Muscle of arm (tissue), 14 donors: ENCODE measurements around the gene DMP1. TPM values are rescaled to one million over a fixed set of nuclear protein-coding genes. Genes with fewer than 3 reads are reported as not detected.

Experiments used
- DNase-seq: peaks from one replicate; pipeline ENCODE4 v3.0.0-alpha.2; 2013
- long read RNA-seq, 11 donors: transcript quantifications; one replicate each; lab custom pipeline, GENCODE V29; 2026
- polyA plus RNA-seq, 12 donors: library from polyadenylated mRNA; unstranded; fragments of 120-200 nt; gene quantifications; one replicate each; pipeline ENCODE4 v1.2.1, GENCODE V29; 2013; ENCODE audit not compliant: insufficient read length in 12 of 12

The DMP1 gene, protein sequence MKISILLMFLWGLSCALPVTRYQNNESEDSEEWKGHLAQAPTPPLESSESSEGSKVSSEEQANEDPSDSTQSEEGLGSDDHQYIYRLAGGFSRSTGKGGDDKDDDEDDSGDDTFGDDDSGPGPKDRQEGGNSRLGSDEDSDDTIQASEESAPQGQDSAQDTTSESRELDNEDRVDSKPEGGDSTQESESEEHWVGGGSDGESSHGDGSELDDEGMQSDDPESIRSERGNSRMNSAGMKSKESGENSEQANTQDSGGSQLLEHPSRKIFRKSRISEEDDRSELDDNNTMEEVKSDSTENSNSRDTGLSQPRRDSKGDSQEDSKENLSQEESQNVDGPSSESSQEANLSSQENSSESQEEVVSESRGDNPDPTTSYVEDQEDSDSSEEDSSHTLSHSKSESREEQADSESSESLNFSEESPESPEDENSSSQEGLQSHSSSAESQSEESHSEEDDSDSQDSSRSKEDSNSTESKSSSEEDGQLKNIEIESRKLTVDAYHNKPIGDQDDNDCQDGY
- polyA plus RNA-seq: under 1 TPM in 2 of 12 donors, not detected in 10; 0.07 to 0.13 TPM
- long read RNA-seq, donor 1: 0 reads
- long read RNA-seq, donor 2: 0 reads
- long read RNA-seq, donor 3: 0 reads
- long read RNA-seq, donor 4: 0 reads
- long read RNA-seq, donor 5: 0 reads
- long read RNA-seq, donor 6: 0 reads
- long read RNA-seq, donor 7: 0 reads
- long read RNA-seq, donor 8: 0 reads
- long read RNA-seq, donor 9: 0 reads
- long read RNA-seq, donor 10: 0 reads
- long read RNA-seq, donor 11: 0 reads

DNA sequence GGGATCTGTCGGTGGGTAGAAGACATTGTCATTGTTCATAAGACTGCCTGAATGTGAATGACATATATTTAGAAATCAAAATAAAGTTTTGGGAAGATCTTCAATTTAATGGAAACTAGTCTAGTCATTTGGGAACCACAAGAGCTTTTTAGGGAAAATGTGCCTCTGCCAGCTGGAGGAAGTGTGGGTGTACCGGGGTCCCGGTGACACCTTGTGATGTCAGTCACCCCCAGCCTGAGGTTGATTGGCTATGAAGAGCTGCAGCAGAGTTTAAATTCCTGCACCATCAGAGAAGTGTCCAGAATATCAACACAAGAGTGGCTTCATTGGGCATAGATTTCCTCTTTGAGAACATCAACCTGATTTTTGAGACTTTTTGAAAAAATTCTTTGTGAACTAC lies at the start of gene DMP1:
DMP1 (plus strand) TSS at position 301 of the 400 bp plus-strand sequence. CDS start 6,213 bp downstream, outside the sequence.
- DNase-seq: no peak

DNA sequence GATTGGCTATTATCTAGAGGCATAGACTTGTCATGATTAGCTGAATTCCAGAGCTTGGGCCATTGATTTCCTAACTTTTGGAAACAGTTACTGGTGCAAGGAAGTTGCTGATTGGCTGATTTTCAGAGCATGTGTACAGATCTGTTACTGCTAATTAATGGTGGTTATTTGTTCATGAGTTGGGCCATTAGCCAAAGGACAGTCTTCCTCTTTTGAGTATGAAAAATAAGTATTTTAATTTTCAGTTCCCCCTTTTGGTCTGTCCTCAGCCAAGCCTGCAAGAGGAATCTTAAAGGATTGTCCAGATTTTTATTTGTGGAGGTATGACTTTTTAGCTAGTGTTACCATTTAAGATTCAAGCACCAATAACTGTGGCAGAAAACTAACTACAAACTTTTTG lies 48.7 kb upstream of the DMP1 start:
- no peak for DNase-seq

DNA sequence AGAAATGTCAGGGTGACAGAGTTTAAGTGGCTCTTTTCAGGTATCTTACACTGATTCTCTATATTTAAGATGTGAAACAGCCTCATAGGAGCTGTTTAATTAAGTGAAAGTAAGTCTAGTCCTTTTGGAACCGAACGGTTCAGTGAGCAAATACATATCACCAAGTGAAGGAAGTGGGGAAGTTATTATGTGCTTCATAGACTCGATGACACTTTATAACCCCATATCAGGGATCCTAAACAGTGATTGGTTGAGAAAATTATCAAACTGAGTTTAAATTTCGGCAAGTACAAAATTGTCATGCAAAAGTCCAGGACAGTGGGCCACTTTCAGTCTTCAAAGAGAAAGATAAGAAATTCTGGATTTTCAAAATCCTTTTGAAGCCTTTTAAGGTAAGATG lies 41.9 kb upstream of the DMP1 start, which contains the start of gene DSPP:
DSPP (plus strand) TSS at position 301 of the 400 bp plus-strand sequence. CDS start 2,380 bp downstream, outside the sequence.
- no peak for DNase-seq

DNA sequence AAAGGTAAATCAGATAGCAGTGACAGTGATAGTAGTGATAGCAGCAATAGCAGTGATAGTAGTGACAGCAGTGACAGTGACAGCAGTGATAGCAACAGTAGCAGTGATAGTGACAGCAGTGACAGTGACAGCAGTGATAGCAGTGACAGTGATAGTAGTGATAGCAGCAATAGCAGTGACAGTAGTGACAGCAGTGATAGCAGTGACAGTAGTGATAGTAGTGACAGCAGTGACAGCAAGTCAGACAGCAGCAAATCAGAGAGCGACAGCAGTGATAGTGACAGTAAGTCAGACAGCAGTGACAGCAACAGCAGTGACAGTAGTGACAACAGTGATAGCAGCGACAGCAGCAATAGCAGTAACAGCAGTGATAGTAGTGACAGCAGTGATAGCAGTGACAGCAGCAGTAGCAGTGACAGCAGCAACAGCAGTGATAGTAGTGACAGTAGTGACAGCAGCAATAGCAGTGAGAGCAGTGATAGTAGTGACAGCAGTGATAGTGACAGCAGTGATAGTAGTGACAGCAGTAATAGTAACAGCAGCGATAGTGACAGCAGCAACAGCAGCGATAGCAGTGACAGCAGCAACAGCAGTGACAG lies 35.7 kb upstream of the DMP1 start:
- DNase-seq: no peak

DNA sequence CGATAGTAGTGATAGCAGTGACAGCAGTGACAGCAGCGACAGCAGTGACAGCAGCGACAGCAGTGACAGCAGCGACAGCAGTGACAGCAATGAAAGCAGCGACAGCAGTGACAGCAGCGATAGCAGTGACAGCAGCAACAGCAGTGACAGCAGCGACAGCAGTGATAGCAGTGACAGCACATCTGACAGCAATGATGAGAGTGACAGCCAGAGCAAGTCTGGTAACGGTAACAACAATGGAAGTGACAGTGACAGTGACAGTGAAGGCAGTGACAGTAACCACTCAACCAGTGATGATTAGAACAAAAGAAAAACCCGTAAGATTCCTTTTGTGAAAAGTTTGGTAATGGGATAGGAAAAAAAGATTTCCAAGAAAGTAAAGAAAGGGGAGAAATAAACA lies 33.8 kb upstream of the DMP1 start:
- no peak for DNase-seq

DNA sequence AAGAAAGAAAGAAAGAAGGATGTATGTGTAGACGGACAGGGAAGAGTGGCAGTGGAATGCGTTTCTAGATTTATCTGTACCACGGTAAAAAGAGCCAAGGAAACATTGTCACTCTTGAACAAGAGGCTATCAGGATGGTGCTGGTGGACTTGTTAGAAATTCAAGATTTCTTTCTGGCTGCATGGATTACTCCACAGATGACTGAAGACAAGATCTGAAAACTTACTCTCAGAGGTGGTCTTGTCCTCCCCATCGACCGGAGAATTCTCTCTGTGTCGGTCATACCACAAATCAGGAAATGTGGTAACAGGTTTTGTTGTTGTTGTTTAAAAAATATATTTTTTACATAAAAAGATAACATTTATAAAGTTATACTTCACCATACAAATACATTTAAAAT lies 30.0 kb upstream of the DMP1 start:
- DNase-seq: no peak

DNA sequence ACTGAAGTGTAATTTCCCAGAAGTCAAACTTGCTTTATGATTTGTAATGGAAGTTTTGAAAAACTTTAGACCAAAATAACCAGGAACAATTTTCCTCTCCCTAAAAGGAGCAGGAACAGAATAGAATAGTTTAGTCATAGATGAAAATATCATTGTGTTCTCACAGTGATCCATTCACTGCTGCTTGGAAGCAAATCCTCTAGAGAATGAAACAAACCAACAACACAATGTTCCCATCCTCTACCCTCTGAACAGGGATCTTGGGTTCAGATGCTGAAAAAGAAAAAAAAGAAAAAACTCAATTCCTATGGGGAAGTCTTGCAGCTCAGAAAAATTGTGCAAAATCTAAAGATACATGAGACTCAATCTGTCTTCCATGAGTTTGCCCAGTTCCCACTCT lies 29.6 kb upstream of the DMP1 start:
- no peak for DNase-seq

DNA sequence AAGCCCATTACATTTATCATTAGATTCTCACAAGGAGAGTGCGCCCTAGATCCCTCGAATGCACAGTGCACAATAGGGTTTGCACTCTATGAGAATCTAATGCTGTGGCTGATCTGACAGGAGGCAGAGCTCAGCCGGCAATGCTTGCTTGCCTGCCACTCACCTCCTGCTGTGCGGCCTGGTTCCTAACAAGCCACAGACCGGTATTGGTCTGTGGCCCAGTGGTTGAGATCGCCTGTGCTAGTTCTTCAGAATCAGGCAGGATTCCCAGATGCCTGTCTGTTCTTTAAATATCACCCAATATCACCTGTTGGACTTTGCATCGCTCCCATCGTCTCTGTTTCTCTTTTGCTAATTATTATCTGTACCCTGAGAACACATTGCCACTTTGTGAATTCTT lies 27.8 kb upstream of the DMP1 start:
- no peak for DNase-seq

DNA sequence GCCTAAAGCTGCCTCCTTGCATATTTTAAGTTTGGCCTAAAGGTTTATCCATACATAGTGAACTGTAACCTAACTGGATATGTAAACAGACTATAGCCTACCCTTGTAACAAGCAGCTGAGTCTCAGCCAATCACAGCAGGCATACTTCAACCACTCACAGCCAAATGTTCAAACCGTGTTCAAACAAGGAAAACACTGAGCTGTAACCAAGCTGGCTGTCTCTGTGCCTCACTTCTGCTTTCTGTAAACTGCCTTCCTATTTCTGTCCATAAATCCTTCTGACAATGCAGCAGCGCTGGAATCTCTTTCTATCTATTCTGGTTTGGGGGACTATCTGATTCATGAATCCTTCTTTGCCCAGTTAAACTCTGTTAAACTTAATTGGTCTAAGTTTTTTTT lies 25.4 kb upstream of the DMP1 start:
- DNase-seq: no peak

DNA sequence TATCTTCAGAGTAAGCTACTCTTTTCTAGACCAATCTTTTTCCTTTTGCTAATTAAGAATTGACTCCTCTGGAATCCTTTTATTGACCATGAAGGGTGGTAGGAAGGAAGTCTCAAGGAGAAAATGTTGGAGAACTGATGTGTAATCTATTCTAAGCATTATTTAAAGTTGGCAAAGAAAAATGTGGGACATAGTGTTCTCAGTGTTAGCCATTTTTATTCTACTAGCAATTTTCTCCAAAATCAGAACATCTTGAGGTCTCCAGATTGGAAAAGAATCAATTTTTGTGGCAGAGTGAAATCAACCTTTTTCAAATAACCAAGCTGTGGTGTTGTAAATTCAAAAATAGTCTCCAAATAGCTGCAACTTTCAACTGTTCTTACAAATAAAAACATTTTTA lies 18.4 kb upstream of the DMP1 start:
- DNase-seq: no peak

DNA sequence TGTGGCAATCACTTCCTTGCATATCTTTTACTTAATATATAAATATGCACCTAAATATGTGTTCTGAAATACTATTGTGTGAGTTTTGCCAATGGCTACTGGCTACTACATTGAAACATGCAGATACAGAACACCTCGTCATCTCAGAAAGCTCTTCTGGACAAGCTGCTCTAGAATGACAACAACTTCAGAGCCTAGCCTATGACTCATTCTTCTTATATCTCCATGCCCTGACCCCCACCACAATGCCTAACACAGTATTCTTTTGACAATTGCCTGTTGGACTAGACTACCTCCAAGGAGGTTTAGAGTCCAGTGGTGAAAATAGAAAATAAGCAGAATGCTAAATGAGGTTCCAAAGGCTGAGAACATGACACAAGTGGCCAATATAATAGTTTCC lies 17.6 kb upstream of the DMP1 start:
- DNase-seq: no peak

DNA sequence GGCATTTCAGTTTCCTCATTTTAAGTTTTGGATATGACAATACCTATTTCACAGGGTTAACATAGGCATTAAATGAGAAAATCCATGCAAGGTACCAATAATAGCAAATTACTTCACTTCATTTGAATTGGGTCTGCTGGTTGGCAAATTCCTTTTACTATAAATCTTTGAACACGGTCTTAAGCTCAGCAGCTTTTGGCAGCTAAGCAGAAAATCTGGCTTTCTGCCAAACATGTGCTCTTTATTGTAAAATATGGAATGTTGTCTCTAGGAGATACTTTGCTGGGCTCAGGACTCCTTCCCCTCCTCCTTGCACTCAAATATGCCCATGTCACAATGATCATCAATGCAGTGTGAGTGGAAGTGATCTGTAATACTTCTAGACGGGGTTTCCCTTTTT lies 16.8 kb upstream of the DMP1 start:
- DNase-seq: peak; percentile 70

DNA sequence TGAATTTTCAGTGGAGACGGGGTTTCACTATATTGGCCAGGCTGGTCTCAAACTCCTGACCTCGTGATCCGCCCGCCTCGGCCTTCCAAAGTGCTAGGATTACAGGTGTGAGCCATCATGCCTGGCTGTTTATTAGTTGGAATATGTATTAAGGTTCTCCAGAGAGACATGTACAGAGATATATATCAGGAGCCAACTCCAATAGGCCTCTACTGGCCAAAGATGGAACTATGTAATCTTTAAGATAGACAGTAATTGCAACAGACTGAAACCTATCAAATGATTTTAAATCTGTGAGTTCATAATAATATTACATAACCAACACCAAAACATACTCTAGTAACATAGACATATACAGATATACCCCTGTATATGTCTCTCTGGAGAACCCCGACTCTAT lies 5.8 kb upstream of the DMP1 start:
- no peak for DNase-seq

DNA sequence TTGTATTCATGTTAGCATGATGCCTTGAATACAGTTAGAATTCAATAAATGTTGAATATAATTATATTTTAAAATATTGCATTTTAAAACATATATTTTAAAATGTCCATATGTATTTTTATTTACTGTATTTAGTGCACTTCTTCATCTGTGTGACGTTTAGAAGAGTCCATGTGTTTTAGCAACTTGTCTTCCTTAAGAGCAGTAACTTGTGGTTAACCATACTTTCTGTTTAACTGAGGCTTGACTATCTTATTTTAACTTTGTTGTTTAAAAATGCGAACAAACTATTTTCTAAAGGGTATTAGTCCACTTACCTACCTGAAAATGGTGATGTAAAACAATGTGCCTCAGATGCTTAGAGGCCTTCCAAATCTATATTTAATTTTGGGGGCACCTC lies 858 bp downstream of the DMP1 start:
- DNase-seq: no peak

DNA sequence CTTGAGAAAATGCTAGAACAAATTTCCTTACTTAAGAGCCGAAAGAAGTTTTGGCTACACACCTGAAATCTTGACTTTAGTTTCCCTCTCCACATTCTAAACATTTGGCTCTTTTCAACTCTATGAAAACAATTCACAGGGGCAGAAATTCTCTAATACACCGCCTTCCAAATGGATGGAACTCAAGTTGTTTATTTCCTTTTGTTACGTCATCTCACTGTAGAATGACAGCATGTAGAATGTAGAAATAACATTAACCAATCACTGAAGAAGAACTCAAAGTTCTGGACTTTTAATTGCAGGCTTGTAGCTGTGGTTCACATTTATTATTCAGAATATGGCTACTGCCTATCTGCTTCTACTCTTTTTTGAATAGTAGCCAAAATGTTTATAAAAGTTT lies 1.9 kb downstream of the DMP1 start:
- no peak for DNase-seq

DNA sequence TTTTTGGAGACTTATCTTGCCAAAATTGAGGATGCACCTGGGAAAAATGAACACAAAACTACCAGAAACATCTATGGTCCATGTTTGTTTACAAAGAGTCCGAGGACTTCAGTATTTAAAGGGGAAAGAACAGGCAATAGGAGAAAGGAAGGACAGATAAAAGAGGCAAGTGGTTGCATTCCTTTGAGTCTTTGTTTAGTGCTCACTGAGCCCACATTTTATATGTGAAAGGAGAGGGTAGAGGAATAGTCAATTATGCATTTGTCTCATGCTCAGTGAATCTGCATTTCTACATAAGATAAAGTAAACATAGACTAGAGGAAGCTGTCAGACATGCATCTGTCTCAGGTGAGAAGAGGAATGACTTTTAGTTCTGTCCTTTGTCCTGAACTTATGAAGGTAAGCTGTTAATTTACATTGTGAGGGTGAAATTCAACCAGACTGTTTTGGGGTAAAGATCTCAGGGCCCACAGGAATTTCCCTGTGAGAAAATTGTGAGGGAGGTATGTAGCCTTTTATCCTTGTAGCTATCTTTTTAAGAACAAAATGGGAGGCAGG lies 4.5 kb downstream of the DMP1 start:
- DNase-seq: no peak

DNA sequence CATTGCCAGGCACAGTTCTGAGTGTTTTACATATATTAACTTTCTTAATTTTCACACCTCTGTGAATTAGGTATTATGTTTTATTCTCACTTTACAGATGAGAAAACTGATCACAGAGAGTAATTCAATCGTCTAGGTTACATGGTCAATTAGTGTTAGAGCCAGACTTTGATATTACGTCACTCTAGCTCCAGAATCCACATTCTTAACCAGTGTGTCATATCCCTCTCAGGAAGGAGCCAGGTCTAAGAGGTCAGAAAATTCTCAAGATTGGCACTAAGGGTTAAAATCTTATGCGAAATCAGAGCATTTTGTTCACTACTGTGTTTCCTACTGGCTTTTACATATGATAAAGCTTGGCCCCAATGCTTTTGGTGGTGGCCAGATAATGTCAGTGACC lies 7.4 kb downstream of the DMP1 start:
- no peak for DNase-seq

DNA sequence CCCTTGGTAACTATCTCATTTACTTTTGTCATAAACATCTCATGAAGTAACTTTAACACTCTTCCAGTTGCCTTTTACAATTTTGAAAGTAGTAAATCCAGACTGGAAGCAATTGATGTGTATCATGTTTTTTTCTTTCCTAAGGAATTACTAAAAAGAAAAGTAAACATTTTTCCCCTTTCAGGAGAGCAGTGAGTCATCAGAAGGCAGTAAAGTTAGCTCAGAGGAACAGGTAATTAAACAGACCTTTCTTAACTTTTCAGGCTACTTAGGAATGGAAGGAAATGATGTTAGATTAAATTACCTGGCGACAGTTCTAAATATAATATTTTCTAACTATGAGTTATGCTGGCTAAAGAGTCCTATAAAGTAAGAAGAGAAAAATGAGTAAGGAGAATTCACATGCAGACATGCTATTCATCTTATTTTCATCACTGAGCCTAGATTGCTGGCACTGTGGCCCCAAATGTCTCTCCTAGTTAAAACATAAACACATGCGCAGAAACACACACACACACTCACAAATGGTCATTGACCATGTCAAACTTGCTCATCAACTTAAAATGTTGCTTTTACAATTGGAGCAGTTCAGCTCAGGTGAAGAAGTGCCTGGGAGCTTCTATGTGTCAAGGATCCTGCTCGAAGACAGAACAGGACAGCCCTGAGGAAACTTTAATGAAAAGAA lies 9.3 kb downstream of the DMP1 start:
- DNase-seq: no peak

DNA sequence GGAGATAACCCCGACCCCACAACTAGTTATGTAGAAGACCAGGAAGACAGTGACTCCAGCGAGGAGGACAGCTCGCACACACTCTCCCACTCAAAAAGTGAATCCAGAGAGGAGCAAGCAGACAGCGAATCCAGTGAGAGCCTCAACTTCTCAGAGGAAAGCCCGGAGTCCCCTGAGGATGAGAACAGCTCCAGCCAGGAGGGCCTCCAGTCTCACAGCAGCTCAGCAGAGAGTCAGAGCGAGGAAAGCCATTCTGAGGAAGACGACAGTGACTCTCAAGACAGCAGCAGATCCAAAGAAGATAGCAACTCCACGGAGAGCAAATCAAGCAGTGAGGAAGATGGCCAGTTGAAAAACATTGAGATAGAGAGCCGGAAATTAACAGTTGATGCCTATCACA lies 12.8 kb downstream of the DMP1 start:
- DNase-seq: no peak

DNA sequence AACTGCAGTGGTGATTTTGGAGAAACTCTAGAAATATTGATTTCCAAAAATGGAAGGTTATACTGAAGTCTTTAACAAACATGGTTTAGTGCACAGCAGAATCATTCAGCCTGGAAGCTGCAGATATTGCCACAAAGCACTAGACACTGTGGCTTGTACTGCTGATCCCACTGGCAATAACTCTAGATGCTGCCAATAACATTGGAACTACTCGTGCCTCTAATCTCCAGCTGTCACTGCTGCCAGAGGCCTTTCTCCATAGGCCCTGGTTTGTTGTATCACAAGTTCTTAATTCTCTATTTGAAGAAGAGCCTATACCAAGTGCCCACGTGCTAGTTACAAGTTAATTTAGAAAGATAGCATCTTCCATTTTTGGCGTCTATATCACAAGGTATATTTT lies 19.3 kb downstream of the DMP1 start:
- DNase-seq: no peak

DNA sequence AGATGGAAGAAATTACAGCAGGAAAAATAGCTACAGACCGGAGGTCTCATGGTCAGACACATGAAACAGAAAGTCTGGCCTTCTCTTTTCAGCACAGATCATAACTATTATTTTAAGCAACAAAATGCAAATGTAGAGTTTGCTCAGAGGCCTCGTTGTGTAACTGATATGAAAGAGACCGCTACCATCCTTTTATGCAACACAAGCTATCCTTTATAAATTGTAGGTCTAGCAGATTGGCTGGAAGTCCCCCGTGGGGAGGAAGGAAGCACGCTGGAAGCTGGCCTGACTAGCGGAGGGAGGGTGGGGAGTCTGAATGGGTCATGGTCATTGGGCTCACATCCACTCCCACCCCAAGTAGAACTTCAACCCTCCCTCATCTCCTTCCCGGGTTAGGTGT lies 27.7 kb downstream of the DMP1 start:
- peak; percentile 12 for DNase-seq
